ENCODE results near the gene ATP8A2.

Gene ATP8A2

GRCh38 chr13:25422153-25422552, 50.4 kb downstream of the ATP8A2 start:
- TF ChIP-seq CTCF (IDR thresholded peaks at IDR 0.05), result no peak
- Histone ChIP-seq H3K27me3 (peaks cover 5% of the 10 kb centered on the region), H3K9me3 (no peaks in the 10 kb centered on the region), H3K4me3 (ENCODE audit: low read depth in 1 of 2, low read length in 1 of 2) (no peak overlapping the region), H3K4me1 (ENCODE audit: control insufficient read depth in 1 of 2, insufficient read depth in 1 of 2, low read depth in 1 of 2, low read length in 1 of 2) (no peaks in the 10 kb centered on the region), H3K36me3 (no peaks in the 10 kb centered on the region), H3K27ac (no peak overlapping the region)

- no peak overlapping the region for H3K4me3 ChIP-seq (ENCODE audit: low read depth in 1 of 2, low read length in 1 of 2)
- H3K4me1 ChIP-seq (ENCODE audit: control insufficient read depth in 1 of 2, insufficient read depth in 1 of 2, low read depth in 1 of 2, low read length in 1 of 2), result no peaks in the 10 kb centered on the region
- H3K36me3 ChIP-seq, result no peaks in the 10 kb centered on the region
- no peak for TF ChIP-seq CTCF (IDR thresholded peaks at IDR 0.05)
- H3K27me3 ChIP-seq, result no peaks in the 10 kb centered on the region
- H3K27ac ChIP-seq, result no peak overlapping the region
- no peaks in the 10 kb centered on the region for H3K9me3 ChIP-seq
Measured at GRCh38 chr13:25423831-25424230, 52.1 kb downstream of the ATP8A2 start.

GRCh38 chr13:25429466-25429865, 57.7 kb downstream of the ATP8A2 start:
- Histone ChIP-seq H3K27ac (no peak overlapping the region), H3K4me3 (ENCODE audit: low read depth in 1 of 2, low read length in 1 of 2) (no peak overlapping the region), H3K36me3 (no peaks in the 10 kb centered on the region), H3K27me3 (no peaks in the 10 kb centered on the region), H3K9me3 (no peaks in the 10 kb centered on the region), H3K4me1 (ENCODE audit: control insufficient read depth in 1 of 2, insufficient read depth in 1 of 2, low read depth in 1 of 2, low read length in 1 of 2) (no peaks in the 10 kb centered on the region)
- no peak for TF ChIP-seq CTCF (IDR thresholded peaks at IDR 0.05)

GRCh38 chr13:25432691-25433090, 60.9 kb downstream of the ATP8A2 start:
- no peaks in the 10 kb centered on the region for H3K36me3 ChIP-seq
- H3K4me3 ChIP-seq (ENCODE audit: low read depth in 1 of 2, low read length in 1 of 2), result no peak overlapping the region
- no peaks in the 10 kb centered on the region for H3K27me3 ChIP-seq
- H3K4me1 ChIP-seq (ENCODE audit: control insufficient read depth in 1 of 2, insufficient read depth in 1 of 2, low read depth in 1 of 2, low read length in 1 of 2), result no peaks in the 10 kb centered on the region
- no peak for TF ChIP-seq CTCF (IDR thresholded peaks at IDR 0.05)
- H3K9me3 ChIP-seq, result no peaks in the 10 kb centered on the region
- no peak overlapping the region for H3K27ac ChIP-seq

- H3K4me3 ChIP-seq (ENCODE audit: low read depth in 1 of 2, low read length in 1 of 2), result no peak overlapping the region
- peaks cover 13% of the 10 kb centered on the region for H3K27me3 ChIP-seq
- no peaks in the 10 kb centered on the region for H3K4me1 ChIP-seq (ENCODE audit: control insufficient read depth in 1 of 2, insufficient read depth in 1 of 2, low read depth in 1 of 2, low read length in 1 of 2)
- H3K36me3 ChIP-seq, result no peaks in the 10 kb centered on the region
- no peak for TF ChIP-seq CTCF (IDR thresholded peaks at IDR 0.05)
- H3K9me3 ChIP-seq, result no peaks in the 10 kb centered on the region
- H3K27ac ChIP-seq, result no peak overlapping the region
Measured at GRCh38 chr13:25440061-25440460, 68.3 kb downstream of the ATP8A2 start.

GRCh38 chr13:25446261-25446660, 74.5 kb downstream of the ATP8A2 start:
- Histone ChIP-seq H3K27ac (no peak overlapping the region), H3K27me3 (peaks cover 7% of the 10 kb centered on the region), H3K4me1 (ENCODE audit: control insufficient read depth in 1 of 2, insufficient read depth in 1 of 2, low read depth in 1 of 2, low read length in 1 of 2) (no peaks in the 10 kb centered on the region), H3K9me3 (no peaks in the 10 kb centered on the region), H3K4me3 (ENCODE audit: low read depth in 1 of 2, low read length in 1 of 2) (no peak overlapping the region), H3K36me3 (no peaks in the 10 kb centered on the region)
- no peak for TF ChIP-seq CTCF (IDR thresholded peaks at IDR 0.05)

Data from neutrophil (primary cell).